ENCODE measurements around the gene DPYSL4.

DNA sequence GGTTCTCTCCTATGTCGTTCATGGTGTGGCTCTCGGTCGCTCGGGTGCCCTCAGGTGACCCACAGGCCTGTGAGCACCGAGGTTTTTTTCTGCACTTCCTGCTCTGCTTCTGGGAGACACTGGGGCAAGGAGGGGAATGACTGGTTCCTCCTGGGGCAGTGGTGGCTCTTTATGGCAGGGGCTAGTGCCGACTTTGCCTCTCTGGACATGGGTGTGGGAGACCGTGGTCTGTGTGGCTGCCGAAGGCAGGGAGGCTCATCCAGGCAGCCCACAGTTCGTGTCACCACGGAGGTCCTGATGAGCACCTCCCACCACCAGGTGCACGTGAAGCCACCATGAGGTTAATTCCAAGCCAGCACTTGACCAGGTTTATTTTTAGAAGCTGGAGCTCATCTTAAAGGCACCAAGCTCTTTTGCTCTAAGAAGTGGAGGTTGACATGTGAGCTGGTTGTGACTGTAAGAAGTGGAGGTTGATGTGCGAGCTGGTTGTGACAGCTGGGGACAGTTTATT, 24.7 kb upstream of the DPYSL4 start:
- TF ChIP-seq CTCF (IDR thresholded peaks at IDR 0.05) (no peak), EZH2 (IDR thresholded peaks at IDR 0.05) (no peak)
